HG02571 (cell line): Measurements from ENCODE around the gene MICB.
"Not testable (repeated sequence)": the region's sequence is repeated elsewhere in the genome, so short reads cannot be mapped to it uniquely, and the experiment has no call there.

ENCODE experiments used
- ATAC-seq: cut with Tn5 transposase; IDR thresholded peaks from one replicate; pipeline ENCODE4 v1.9.1; 2021; ENCODE audit warnings: mild to moderate bottlenecking, moderate library complexity; ENCODE audit not compliant: unreplicated experiment

Gene MICB

GRCh38 chr6:31535538-31536324 lies 37.8 kb downstream of the MICB start:
- ATAC-seq = no peak

- no peak for ATAC-seq
Observed at GRCh38 chr6:31538805-31539400, 41.0 kb downstream of the MICB start.

- no peak for ATAC-seq
Observed at GRCh38 chr6:31540640-31541039, 42.7 kb downstream of the MICB start.

GRCh38 chr6:31541059-31541657 lies 43.2 kb downstream of the MICB start:
- ATAC-seq = no peak

- peak; percentile 53 for ATAC-seq
Observed at GRCh38 chr6:31541658-31542521, 43.9 kb downstream of the MICB start, which contains the start of gene DDX39B. TSS of gene DDX39B (minus strand) at chr6:31542003. CDS start at chr6:31540532, 1,471 bp downstream.

- ATAC-seq = no peak
Observed at GRCh38 chr6:31543639-31544038, 45.7 kb downstream of the MICB start.

- no peak for ATAC-seq
Observed at GRCh38 chr6:31544676-31545075, 46.7 kb downstream of the MICB start.

- no peak for ATAC-seq
Observed at GRCh38 chr6:31545291-31545690, 47.3 kb downstream of the MICB start.

- ATAC-seq = no peak
Observed at GRCh38 chr6:31546339-31546957, 48.5 kb downstream of the MICB start, which contains the start of gene ATP6V1G2. TSS of gene ATP6V1G2 (minus strand) at chr6:31546608. CDS start at chr6:31546559, 49 bp downstream.

- peak; percentile 64 for ATAC-seq
Observed at GRCh38 chr6:31546958-31547726, 49.2 kb downstream of the MICB start, which contains the start of gene NFKBIL1. TSS of gene NFKBIL1 (plus strand) at chr6:31547608. CDS start at chr6:31547695, 87 bp downstream.

GRCh38 chr6:31547727-31548543 lies 50.0 kb downstream of the MICB start:
- no peak for ATAC-seq

- no peak for ATAC-seq
Observed at GRCh38 chr6:31548544-31548873, 50.6 kb downstream of the MICB start.

- ATAC-seq = not testable (repeated sequence)
Observed at GRCh38 chr6:31551371-31551770, 53.4 kb downstream of the MICB start.

GRCh38 chr6:31556307-31556706 lies 58.4 kb downstream of the MICB start:
- ATAC-seq = no peak

- ATAC-seq = no peak
Observed at GRCh38 chr6:31557443-31558317, 59.7 kb downstream of the MICB start.

- no peak for ATAC-seq
Observed at GRCh38 chr6:31558318-31558625, 60.3 kb downstream of the MICB start.

- no peak for ATAC-seq
Observed at GRCh38 chr6:31558631-31559500, 60.9 kb downstream of the MICB start.
